ENCODE results near the gene SPAAR.

The SPAAR gene

GRCh38 chr9:35944173-35944572 is 34.9 kb downstream of the SPAAR start:
- in situ Hi-C loops (cut with MboI; ENCODE audit: low sequenced_read_pairs): no loop called here

GRCh38 chr9:35944841-35945240 is 35.6 kb downstream of the SPAAR start:
- in situ Hi-C loops (cut with MboI; ENCODE audit: low sequenced_read_pairs): no loop called here

GRCh38 chr9:35945341-35946018 is 36.2 kb downstream of the SPAAR start:
- in situ Hi-C loops (cut with MboI; ENCODE audit: low sequenced_read_pairs): no loop called here

DNA sequence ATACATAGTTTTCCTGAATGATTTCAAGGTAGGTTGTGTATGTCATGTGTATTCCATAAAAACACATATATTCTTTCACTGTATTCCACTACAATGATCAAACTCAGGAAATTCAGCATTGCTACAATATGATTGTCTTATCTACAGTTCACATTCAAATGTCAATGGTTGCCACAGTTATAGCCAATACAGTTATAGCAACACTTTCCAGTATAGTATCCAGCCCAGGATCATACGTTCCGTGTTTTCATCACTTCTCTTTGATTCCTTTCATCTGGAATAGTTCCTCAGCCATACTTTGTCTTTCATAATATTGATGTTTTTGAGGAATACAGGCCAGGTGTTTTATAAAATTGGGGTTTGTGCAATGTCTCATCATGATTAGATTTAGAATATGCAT is 39.2 kb downstream of the SPAAR start:
- in situ Hi-C loops (cut with MboI; ENCODE audit: low sequenced_read_pairs): no loop called here

GRCh38 chr9:35948901-35949318 is 39.6 kb downstream of the SPAAR start:
- in situ Hi-C loops (cut with MboI; ENCODE audit: low sequenced_read_pairs): no loop called here

- in situ Hi-C loops (cut with MboI; ENCODE audit: low sequenced_read_pairs): no loop called here
These were observed 42.4 kb downstream of the SPAAR start for GRCh38 chr9:35951736-35952135.

DNA sequence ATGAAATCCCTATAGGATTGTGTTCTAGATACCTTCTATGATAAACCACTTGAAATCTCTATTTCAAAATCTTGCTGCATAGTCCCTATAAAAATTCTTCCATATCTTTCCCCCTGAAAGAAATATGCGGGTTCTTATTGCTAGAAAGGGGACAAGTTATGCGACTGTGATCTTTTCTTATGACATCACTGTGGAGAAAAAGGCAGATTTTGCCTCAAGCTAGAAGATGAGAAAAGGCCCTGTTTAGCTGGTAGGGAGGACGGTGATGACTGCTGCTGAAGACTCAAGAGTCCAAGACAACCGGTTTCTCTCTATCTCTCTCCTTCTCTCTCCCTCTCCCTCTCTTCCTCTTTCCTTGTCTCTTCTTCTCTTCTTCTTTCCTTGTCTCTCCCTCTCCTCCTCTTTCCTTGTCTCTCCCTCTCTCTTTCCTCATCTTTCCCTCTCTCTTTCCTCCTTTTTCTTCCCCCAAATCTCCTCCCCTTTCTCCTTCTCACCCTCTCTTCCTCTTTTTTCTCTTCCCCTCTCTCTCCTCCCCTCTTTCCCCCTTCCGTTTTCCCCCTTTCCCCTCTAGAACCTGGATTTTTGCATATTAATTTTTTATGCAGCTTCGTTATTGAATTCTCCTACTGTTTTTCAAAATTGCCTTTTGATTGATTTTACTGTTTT is 43.4 kb downstream of the SPAAR start:
- in situ Hi-C loops (cut with MboI; ENCODE audit: low sequenced_read_pairs): no loop called here

GRCh38 chr9:35954942-35955546 is 45.8 kb downstream of the SPAAR start:
- in situ Hi-C loops (cut with MboI; ENCODE audit: low sequenced_read_pairs): no loop called here

DNA sequence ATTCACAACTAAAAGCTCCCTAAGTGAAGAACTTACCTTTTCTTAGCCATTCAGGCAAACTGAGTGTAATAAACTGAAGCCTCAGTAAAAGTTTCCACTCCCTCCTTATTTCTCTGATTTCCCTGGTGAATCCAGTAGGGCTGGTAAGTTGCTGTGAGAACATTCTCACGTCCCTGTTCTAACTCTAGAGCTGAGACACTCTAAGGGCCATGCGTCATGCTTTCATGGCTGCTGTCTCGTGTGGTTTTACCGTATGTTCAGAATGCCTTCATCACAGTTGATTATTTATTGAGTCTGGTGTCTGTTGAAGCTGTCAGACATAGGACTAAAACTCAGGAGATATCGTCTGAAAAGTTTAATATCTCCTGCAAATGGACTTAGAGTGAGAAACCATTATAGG is 47.4 kb downstream of the SPAAR start:
- in situ Hi-C loops (cut with MboI; ENCODE audit: low sequenced_read_pairs): no loop called here

DNA sequence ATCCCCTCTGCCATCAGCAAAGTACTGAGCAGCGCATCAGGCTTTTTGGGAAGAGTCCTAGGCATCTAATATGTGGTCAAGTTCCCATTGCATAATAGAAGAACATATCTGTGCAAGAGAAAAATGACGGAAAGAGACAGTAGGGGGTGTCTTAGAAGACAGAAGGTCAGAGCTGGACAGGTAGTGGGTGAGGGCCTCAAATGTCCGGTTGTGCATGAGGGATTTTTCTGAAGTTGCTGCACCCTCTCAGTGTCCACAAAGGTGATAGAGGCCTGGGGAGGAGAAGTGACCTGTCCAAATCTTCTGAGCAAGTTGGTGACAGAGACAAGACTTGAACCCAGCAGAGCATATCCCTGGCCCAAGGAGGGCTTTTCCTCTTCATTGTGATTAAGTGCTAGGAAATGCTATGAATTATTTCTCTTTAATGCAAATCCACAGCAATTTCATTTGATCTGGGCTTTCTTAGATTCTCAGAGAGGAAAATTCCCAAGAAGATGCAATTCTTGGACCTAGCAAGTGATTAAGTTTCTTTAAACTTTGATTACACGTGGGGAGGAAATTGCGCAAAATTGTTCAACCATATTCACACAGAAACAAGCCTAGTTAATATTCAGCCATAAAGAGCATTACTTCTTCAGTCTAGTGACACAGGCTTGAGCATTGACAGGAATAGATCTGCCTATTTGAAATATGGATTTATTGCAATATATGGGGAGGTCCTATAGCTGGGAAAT is 49.0 kb downstream of the SPAAR start, which contains the start of gene OR2S2:
OR2S2 (minus strand) TSS at position 51 of the 734 bp plus-strand sequence. CDS start 56 bp downstream, outside the sequence.
- in situ Hi-C loops (cut with MboI; ENCODE audit: low sequenced_read_pairs): no loop called here

GRCh38 chr9:35960039-35960655 is 50.9 kb downstream of the SPAAR start:
- in situ Hi-C loops (cut with MboI; ENCODE audit: low sequenced_read_pairs): no loop called here
